HG03064 (cell line): ENCODE data around the gene DDX25.

Source experiments
- ATAC-seq: cut with Tn5 transposase; IDR thresholded peaks from one replicate; pipeline ENCODE4 v1.9.1; 2021; ENCODE audit warnings: low read depth; ENCODE audit not compliant: unreplicated experiment

Gene DDX25

DNA sequence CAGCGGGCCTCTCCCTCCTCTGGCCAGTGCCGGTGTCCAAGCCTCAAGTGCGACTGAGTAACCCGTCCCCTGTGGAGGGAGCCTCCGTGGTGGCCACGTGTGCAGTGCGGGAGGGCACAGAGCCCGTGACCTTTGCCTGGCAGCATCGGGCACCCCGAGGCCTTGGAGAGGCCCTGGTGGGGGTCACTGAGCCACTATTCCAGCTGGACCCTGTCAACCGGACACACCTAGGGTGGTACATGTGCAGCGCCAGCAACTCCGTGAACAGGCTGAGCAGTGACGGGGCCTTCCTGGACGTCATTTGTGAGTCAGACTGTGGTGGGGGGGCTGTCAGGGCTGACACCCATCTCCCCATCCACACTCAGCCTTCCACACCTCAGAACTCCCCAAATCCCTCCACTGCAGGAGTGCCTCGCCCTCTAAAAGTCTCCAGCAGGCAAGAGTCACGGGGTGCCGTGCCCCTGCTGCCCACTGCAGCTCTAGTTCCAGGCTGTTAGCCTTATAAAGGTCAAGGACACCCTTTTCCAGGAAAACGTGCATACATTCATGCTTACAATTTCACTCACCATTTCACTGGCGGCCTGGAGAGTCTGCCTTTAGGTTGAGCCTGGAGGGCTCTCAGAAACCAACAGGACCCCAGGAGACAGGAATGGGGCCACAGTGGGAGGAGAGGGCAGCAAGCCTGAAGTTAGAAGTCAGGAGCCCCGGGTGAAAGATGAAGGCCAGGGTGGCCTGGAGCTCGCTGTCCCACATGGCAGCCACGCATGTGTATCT is 44.2 kb downstream of the DDX25 start:
- no peak for ATAC-seq

DNA sequence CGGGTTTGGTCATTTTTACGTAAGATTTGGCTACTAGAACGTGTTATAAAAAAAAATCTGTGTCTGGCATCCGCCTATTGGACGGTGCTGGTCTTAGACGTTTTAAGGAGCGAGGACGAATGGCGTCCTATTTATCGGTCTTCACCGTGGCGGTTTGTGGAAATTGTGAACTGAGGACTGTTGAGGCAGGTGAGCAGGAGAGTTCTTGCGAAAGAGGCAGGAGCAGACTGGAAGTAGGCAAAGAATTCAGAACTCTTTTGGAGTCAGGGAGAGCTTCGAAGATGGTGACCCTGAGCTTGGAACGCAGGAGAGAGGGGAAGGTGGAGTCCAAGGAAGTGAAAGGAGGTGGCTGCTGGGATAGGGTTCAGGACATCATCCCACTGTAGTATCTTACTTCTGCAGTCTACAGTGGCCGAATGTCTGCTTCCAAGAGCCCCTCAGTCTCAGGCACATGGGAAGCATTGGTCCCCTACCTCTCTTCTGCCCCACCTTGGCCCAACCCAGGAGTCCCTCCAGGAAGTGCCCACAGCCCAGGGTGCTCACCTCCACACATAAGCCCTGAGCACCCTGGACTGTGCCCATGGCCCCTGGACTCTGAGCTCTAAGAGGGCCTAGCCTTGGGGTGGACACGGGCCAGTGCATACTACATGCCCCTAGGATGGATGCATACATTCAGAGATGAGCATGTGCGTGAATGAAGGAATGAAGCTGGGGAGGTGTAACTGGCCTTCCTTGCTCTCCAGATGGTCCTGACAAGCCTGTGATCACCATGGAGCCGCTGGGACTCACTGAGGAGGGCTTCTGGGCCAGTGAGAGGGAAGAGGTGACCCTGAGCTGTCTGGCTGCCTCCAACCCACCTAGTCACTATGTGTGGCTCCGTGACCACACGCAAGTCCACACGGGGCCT is 45.2 kb downstream of the DDX25 start:
- no peak for ATAC-seq

DNA sequence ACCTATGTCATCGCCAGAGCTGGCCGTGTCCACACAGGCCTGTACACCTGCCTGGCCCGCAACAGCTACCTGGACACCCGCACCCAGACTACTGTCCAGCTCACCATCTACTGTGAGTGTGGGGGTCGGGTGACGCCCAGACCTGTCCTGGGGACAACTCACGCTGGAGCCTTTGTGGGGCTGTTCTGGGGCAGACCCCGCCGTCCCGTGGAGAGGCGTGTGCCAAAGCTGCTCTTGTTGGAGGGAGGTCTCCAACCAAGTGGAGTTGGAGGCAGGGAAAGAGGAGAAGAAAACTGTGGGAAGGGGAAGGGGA is 45.8 kb downstream of the DDX25 start:
- ATAC-seq = no peak

DNA sequence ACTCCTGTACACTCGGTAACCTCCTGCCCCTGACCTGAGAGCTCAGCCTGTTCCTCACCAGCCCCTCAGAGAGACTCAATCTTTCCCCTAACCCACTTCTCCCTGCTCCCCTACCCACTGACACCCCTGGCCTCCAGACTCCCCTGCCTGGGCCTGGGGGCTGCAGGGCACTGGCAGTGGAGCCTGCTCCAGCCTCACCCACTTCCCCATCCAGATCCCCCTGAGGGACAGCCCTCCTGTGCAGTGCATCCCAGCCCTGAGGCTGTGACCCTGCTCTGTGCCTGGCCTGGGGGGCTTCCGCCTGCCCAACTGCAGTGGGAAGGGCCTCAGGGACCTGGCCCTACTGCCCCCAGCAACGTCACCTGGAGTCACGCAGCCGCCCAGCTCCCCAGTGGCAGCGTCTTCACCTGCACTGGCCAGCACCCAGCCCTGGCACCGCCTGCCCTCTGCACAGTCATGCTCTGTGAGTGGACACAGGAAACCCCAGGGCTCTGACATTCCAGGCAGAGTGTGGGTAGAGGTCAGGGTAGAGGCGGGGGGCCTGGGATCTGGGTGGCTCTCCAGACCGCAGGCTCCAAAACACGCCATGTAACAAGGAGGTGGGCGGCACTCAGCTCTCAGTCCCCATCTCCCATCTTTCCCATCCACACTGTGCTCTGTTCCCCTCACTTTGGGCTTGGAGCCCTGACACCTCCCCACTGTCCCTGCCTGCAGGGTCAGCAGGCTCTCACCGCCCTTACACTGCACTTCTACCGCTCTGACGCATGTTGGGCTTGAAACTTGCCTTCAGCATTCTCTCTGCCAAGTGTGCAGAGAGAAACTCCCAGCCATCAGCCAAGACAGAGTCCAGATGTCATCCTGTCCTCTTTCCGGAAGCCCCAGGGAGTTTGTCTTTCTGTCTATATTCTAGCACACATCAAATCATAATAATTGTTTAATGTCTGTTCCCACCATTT is 46.7 kb downstream of the DDX25 start:
- no peak for ATAC-seq

DNA sequence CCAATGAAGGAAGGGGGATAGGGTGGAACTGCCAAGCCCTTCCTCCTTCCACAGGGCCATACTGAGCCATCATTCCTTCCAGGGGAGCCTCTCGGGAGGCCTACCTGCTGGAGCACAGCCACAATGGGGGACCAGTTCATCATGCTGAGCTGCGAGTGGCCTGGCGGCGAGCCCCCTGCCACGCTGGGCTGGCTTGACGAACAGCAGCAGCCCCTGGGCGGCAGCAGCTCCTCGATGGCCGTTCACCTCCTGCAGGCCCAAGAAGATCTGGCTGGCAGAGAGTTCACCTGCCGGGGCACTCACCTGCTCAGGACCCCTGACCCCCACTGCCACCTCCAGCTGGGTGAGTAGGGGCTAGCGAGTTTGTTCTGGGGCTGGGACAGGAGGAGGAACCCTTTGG is 47.4 kb downstream of the DDX25 start:
- no peak for ATAC-seq

DNA sequence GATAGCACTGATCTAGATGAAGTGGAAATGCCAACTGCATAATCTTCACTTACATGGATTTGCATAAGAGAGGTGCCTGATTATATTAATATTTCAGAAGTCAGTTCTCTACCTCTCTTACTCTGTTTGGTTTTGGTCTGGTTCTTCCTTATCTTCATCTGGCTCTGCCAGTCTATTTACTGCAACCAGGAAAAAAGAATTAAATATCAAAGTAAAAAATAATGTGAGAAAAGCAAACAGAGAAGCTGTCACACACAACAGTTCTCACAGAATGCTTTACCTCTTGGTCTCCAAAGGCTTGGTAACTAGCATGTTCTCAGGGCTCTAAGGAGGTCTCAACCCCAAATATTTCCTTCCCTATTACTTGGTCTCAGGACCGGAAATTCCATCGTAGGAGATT is 48.3 kb downstream of the DDX25 start:
- no peak for ATAC-seq

DNA sequence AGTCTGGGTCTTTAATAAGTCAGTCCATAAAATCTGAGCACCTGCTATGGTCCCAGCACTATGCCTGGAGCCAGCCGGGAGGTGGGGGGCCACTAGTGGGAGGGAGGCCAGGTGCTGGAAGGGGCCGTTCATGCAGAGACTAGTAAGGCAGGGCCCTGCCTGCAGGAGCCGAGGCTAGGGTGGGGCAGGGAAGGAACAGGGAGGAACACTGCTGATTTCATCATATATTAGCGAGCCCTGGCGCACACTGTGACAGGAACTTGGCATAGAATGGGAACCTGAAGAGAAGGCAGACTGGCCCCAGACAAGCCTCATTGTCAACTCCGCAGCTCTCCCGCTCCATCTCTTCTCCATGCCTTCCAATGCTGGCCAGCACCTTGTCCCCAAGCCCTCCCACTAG is 48.7 kb downstream of the DDX25 start:
- no peak for ATAC-seq

DNA sequence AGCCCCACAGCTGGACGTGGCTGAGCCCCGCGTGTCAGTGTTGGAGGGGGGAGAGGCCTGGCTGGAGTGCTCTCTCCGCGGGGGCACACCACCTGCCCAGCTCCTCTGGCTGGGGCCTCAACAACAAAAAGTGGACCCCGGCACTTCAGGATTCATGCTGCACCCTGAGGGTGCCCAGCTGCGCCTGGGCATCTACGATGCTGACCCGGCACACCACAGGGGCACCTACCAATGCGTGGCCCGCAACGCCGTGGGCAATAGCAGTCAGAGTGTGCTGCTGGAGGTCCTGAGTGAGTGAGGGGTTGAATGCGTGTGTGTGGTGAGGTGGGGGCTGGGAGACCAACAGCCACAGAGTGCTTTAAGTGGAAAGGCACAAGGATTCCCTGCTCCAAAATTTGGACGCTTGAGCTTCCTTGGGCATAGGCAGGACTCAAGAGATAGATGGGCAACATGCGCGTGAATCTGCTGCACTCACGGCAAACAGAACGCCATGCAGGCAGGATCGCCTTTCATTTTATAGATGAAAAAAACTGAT is 49.2 kb downstream of the DDX25 start:
- ATAC-seq = no peak

DNA sequence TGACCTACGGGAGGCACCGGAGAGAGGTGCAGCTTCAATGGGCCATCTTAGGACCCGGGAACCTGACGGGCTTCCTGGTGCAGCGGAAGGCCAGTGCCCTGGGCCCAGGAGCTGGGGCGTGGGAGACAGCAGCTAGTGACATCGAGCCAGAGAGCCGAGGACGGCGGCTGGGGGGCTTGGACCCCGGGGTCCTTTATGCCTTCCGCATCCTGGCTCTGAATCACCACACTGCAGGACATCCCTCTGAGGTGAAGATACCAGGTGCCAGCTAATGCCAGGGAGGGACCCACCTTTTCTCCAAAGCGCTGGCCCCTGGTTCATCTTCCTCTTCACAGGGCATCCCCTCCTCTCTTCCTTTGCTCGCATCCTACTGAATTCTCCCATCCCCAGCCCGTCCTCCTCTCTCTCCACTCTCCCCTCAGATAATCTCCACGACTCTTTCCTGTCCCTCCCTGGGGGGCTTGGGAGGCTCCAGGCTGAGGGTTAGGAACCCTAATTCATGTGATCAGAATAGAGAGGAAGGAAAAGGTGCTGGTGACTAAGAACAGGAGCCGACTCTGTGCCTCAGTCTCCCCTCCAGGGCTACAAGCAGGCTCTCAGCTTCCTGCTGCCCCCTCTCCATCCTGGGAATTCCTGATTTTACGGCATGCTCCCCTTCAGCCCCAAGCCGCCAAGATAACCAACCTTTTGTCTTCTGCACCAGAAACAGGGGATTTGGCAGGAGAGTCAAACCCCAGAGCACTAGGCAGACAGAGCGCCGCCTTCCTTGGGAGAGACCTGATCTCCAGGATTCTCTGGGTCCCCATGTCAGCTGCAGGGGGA is 50.0 kb downstream of the DDX25 start:
- no peak for ATAC-seq

DNA sequence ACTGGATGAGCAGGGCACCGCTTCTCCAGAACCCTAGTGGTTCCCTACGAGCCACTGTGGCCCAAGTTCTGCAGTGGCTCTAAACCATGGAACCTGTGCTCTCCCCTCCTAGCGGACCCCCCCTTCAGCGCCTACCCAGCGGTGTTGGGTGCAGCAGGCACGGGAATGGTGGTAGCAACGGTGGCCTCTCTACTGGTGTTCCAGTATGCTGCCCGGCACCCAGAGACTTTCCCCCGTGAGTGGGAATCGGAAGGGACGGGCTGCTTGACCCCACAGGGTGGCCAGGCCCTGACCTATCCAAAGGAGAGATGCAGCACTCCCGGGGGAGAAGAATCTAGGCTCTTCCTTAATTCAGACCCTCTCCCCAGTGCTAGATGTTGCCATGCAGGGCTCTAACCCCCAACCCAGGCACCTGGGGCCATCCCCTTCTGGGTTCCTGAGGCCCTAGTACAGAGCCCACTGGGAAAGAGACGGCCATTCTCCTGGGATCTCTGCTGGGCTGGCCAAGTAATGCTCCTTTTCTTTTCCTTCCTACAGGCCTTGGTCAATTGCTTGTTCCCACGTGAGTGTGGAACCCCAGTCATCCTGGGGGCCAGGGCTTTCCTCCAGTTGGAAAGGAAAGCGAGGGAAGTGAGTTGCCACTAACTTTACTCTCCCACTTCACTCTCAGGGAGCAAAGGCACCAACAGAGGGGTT is 50.8 kb downstream of the DDX25 start:
- no peak for ATAC-seq

DNA sequence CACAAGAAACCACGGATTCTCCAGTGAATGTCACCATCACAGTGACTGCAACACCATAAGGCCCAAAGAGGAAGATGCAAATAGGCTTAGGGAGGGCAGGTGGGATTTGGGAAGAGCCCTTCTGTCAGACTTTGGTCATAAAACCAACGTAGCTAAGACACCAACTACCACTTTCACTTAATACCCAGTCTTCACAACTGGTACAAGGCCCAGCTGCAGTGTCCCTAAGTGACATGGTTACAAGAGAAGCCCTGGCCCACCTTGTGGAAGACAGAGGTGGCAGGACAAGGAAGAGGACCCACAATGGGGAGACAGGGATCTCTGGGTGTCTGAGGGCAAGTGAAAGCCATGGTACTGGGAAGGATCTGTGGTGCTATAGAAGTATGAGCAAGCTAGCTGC is 51.5 kb downstream of the DDX25 start:
- ATAC-seq = no peak

DNA sequence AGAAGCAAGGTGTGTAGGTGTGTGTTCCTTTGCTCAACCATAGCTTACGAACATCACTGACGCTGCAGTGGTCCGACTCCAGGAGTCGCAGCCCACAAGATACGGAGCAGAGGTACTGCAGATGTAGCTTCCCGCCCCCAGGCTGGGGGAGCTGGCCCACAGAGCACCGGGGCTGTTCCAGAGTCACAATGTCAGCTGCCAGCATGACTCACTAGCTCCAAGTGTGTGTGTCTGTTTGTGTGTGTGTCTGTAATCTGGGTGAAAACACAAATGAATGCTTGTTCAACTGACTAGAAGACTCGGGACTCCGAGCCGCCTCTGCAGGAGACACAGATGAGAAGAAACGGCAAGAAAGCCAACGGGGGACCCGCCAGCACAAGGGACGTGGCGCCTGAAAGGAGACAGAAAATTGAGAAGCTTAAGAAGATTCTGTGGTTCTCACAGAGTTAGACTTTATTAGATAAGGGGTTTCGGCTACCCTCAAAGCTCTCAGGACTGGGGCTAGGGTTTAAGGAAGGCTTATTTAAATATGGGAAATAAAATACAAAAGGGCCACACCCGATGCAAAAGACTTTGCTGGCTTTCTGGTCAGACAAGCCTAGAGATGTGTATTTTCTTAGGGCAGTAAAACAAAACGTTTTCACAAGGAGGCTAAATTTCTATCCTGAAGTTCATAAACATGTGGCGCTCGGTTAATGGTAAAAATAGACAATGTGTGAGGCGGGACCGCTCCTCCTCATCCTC is 52.3 kb downstream of the DDX25 start:
- no peak for ATAC-seq

DNA sequence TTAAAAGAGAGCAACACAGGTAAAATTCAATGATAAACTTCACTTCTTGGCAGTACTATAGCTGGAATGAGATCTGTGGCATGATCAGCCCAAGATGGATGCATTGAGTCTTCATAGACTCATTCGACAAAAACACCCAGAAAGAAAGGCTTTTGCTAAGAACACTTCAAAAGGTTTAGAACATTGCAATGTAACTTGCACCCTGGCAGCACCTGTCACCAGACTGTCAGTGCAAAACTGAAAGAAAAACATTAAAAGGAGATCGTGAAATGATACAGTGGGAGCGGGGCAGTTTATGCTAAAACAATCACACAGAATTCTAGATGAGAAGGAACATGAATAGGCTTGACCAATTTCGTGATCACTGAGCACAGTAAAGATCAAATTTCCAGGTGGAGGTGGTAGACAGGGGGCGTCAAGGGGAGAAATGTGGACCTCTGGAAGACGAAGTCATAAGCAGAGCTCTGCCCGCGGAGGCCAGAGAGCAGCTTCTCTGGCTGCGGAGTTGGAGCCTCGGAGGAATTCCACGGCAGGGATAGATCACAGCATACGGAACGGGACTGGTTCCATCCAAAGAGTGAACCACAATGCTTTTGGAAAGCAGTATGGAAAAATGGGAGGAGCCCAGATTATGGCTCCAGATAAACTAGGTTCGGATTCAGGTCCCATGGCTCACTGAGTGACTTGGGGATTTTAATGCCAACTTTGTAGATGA is 53.5 kb downstream of the DDX25 start:
- ATAC-seq = no peak

DNA sequence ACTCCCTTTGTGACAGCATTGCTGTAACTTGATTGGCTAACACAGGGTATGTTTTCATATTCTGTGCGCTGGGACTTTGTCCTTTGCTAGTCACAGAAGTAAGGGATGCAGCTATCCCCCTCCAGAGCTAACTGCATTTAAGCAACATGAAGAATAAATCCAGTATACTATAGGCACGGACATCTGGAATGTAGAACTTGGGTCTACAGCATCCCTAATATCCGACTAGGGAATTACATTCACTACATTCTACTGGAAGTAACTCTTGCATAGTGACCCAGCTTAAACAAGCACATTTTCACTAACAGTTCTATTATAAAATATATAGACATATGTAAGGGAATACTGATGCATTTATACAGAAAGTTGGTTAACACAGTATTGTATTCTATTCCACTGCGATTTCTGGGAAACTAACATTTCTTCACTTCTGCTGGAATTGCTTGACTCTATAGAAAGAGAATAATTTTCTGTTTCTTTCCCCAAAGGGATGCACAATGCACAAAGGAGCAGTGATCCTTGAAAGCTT is 54.6 kb downstream of the DDX25 start:
- no peak for ATAC-seq

DNA sequence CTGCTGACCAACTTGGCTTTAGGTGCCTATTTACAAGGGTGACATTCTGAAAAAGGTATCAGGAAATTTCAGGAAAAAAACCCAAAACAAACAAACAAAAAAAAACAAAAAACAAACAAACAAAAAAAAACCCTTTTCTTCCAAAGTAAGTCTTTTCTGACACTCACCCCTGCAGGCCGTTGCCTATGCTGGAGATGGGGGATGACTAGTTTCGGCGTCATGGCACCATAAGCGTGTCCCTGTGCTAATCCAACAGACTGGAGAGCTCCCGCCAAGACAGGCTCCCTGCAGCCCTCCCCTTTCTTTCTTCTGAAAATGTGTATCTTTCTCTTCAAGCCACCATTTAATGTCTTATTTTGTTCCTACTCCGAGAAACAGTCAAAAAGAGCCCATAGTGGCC is 55.2 kb downstream of the DDX25 start:
- ATAC-seq = no peak

DNA sequence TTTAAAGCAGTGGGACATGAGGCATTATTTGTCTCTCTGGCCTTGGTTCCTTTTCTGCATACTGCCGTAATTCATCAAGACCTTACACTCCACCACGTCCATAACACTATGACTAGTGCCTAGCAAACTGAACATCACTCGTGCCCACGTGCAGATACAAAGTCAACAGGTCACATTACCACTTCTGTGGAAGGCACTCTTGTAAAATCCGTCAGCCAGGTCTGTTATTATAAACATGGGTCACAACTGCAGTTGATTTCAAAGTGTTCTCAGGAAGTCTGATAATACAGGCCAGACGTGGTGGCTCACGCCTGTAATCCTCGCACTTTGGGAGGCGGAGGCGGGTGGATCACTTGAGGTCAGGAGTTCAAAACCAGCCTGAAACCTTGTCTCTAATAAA is 55.6 kb downstream of the DDX25 start:
- ATAC-seq = no peak

DNA sequence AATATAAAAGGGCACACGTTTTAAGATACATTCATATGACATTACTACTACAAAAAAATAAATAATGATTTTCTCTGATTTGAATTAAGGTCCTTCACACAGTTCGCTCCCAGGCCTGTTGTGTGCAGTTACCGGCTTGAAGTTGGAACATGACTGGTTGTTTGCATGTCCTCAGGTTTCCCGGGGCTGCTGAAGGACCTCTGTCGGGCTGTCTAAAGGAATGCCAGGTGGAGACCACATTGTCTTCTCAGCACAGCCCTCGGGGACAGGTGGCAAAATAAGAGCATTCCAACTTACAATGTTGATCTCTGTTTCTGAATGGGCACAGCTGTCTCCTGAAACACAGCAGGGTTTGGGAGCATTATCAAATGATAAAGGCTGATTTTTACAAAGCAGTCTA is 56.5 kb downstream of the DDX25 start:
- ATAC-seq = no peak

DNA sequence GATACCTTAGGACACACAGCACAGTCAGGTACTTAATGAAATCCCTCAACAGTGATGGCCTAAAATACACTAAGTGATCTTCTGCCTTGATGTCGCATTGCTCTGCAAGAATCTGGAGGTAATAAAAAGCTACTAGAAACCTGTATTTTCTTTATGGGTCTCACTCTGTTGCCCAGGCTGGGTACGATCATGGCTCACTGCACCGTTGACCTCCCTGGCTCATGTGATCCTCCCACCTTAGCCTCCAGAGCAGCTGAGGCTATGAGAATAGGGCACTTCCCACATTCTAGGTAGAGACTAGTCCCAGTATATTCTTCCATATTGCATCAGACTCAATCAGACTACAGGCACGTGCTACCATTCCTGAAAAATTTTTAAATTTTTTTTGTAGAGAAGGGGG is 63.2 kb downstream of the DDX25 start:
- no peak for ATAC-seq
